H54 (cell line): ENCODE results near the gene SLC4A2.

Experiments used
- DNase-seq: peaks from one replicate; pipeline ENCODE4 v3.0.0; 2011; ENCODE audit warnings: low spot score, mixed read lengths; ENCODE audit not compliant: insufficient read length
- FAIRE-seq: peaks from 3 replicates; lab custom pipeline; 2011; peaks lifted over from hg19 to GRCh38; lab: Jason Lieb, UNC
- POLR2A ChIP-seq: IDR thresholded peaks from 2 replicates; pipeline ENCODE4 v1.6.1; 2011; ENCODE audit warnings: low read depth, mild to moderate bottlenecking, low read length

SLC4A2 gene

GRCh38 chr7:151125846-151126481 lies 66.6 kb downstream of the SLC4A2 start:
- TF ChIP-seq POLR2A: no peak
- no peak for FAIRE-seq
- DNase-seq: no peak
